ENCODE data around the gene RPL10A.

RPL10A gene

GRCh38 chr6:35489995-35490791, 22.0 kb downstream of the RPL10A start:
- no peak overlapping the region for H3K27ac ChIP-seq
- TF ChIP-seq CTCF (conservative IDR thresholded peaks at IDR 0.05), result no peak
- TF ChIP-seq ZFX (IDR thresholded peaks at IDR 0.05), result no peak

GRCh38 chr6:35490821-35491557, 22.8 kb downstream of the RPL10A start:
- no peak for TF ChIP-seq CTCF (conservative IDR thresholded peaks at IDR 0.05)
- TF ChIP-seq ZFX (IDR thresholded peaks at IDR 0.05), result no peak
- peak overlapping the region; percentile 8 for H3K27ac ChIP-seq

GRCh38 chr6:35491558-35492257, 23.5 kb downstream of the RPL10A start:
- peak overlapping the region; percentile 8 for H3K27ac ChIP-seq
- TF ChIP-seq ZFX (IDR thresholded peaks at IDR 0.05) (no peak), CTCF (conservative IDR thresholded peaks at IDR 0.05) (no peak)

GRCh38 chr6:35492258-35492973, 24.2 kb downstream of the RPL10A start:
- peak overlapping the region; percentile 8; the same call in 1 of the 2 replicates for H3K27ac ChIP-seq
- TF ChIP-seq ZFX (IDR thresholded peaks at IDR 0.05), result no peak
- TF ChIP-seq CTCF (conservative IDR thresholded peaks at IDR 0.05), result no peak

GRCh38 chr6:35492974-35493284, 24.7 kb downstream of the RPL10A start:
- no peak for TF ChIP-seq CTCF (conservative IDR thresholded peaks at IDR 0.05)
- TF ChIP-seq ZFX (IDR thresholded peaks at IDR 0.05), result no peak
- H3K27ac ChIP-seq, result no peak overlapping the region

- no peak overlapping the region for H3K27ac ChIP-seq
- TF ChIP-seq ZFX (IDR thresholded peaks at IDR 0.05), result no peak
- TF ChIP-seq CTCF (conservative IDR thresholded peaks at IDR 0.05), result no peak
Observed at GRCh38 chr6:35493307-35493983, 25.2 kb downstream of the RPL10A start.

All from C4-2B (cell line).